GM12878 (cell line): ENCODE data around the gene TLR5. TPM values are rescaled to one million over a fixed set of nuclear protein-coding genes. Genes with fewer than 3 reads are reported as not detected.

ENCODE experiments used
- ATAC-seq: fragments of 200-7000 bp; cut with Tn5 transposase; 3 replicates; pipeline ENCODE4 v1.9.1; 2020; ENCODE audit warnings: mild to moderate bottlenecking, moderate library complexity
- BruUV-seq: library from RNA; stranded (reverse); fragments of 400-500 nt; replicated peaks from 2 replicates; lab custom pipeline; 2021; lab: Mats Ljungman, UMichigan
- CTCF ChIA-PET: fragments of 300-600 bp; sonication (Branson Sonifier 250); formaldehyde crosslinking; extraction: SDS; loops from one replicate; lab custom pipeline; 2021; ENCODE audit warnings: inconsistent platforms; lab: Yijun Ruan, JAX
- POLR2A ChIA-PET: fragments of 350-600 bp; formaldehyde crosslinking; extraction: SDS; loops from one replicate; lab custom pipeline; 2021; ENCODE audit warnings: inconsistent platforms; lab: Charles Lee
- RAD21 ChIA-PET: fragments of 300-600 bp; sonication (Branson Sonifier 250); formaldehyde crosslinking; loops from one replicate; lab custom pipeline; 2023; ENCODE audit warnings: antibody characterized with exemption; ENCODE audit not compliant: unreplicated experiment; lab: Charles Lee
- SMC1A ChIA-PET: fragments of 300-600 bp; sonication (Branson Sonifier 250); formaldehyde crosslinking; loops from one replicate; lab custom pipeline; 2023; ENCODE audit not compliant: unreplicated experiment, uncharacterized antibody; lab: Charles Lee
- DNase-seq: peaks from one replicate; pipeline ENCODE4 v3.0.0-alpha.2; 2011; ENCODE audit warnings: low read depth, low spot score
- FAIRE-seq: peaks from 3 replicates; lab custom pipeline; 2011; peaks lifted over from hg19 to GRCh38; lab: Jason Lieb, UNC
- H2AFZ ChIP-seq: 2 replicates; pipeline ENCODE4 v1.6.0; 2011; ENCODE audit warnings: low read depth, low read length, control low read depth; ENCODE audit not compliant: control insufficient read depth
- H3K27ac ChIP-seq: 2 replicates; pipeline ENCODE4 v1.5.1; 2011; ENCODE audit warnings: control low read depth; ENCODE audit not compliant: control insufficient read depth, insufficient read depth
- H3K27me3 ChIP-seq, 2 experiments: replicated peaks in 1 of 2; 2 replicates each; pipeline versions ENCODE4 v1.6.0 to v1.6.1; 2011; ENCODE audit warnings: low read length in 1 of 2; ENCODE audit not compliant: control insufficient read depth in 2 of 2, insufficient read depth in 2 of 2
- H3K36me3 ChIP-seq, 2 experiments: 2 replicates each; pipeline ENCODE4 v1.5.1; 2011; ENCODE audit warnings: low read length in 1 of 2; ENCODE audit not compliant: control insufficient read depth in 2 of 2, insufficient read depth in 2 of 2
- H3K4me1 ChIP-seq: 2 replicates; pipeline ENCODE4 v1.6.1; 2011; ENCODE audit warnings: mild to moderate bottlenecking, low read length, moderate library complexity, mixed read lengths; ENCODE audit not compliant: control insufficient read depth, insufficient read depth
- H3K4me2 ChIP-seq: 2 replicates; pipeline ENCODE4 v1.6.0; 2011; ENCODE audit warnings: control low read depth; ENCODE audit not compliant: control insufficient read depth, insufficient read depth
- H3K4me3 ChIP-seq: fragments of 200-600 bp; sonication (generic); 2 replicates; pipeline ENCODE4 v1.5.1; 2016
- H3K79me2 ChIP-seq: 2 replicates; pipeline ENCODE4 v1.6.0; 2011; ENCODE audit warnings: low read length; ENCODE audit not compliant: control insufficient read depth, insufficient read depth
- H3K9ac ChIP-seq: 2 replicates; pipeline ENCODE4 v1.8.0; 2011; ENCODE audit warnings: low read length, control low read depth, mixed read lengths; ENCODE audit not compliant: control insufficient read depth, insufficient read depth
- H3K9me3 ChIP-seq: replicated peaks from 3 replicates; pipeline ENCODE4 v1.5.1; 2011; ENCODE audit warnings: mild to moderate bottlenecking, low read length; ENCODE audit not compliant: control insufficient read depth, insufficient read depth
- H4K20me1 ChIP-seq: 2 replicates; pipeline ENCODE4 v1.6.0; 2011; ENCODE audit not compliant: control insufficient read depth, insufficient read depth
- ATF7 ChIP-seq: fragments of 450-650 bp; IDR thresholded peaks from 2 replicates; pipeline ENCODE4 v1.6.1; 2016; ENCODE audit warnings: low read depth, mild to moderate bottlenecking
- BCL3 ChIP-seq: IDR thresholded peaks from 2 replicates; pipeline ENCODE4 v1.6.1; 2011; ENCODE audit warnings: borderline replicate concordance, low read depth, mild to moderate bottlenecking, moderate library complexity, low read length; ENCODE audit not compliant: insufficient read depth, poor library complexity, severe bottlenecking
- GATAD2B ChIP-seq: fragments of 450-650 bp; conservative IDR thresholded peaks from 2 replicates; pipeline ENCODE4 v1.6.1; 2017; ENCODE audit warnings: low read depth, mild to moderate bottlenecking, moderate library complexity
- RB1 ChIP-seq: fragments of 450-650 bp; formaldehyde crosslinking; IDR thresholded peaks from 2 replicates; pipeline ENCODE4 v1.6.1; 2017; ENCODE audit warnings: mild to moderate bottlenecking, borderline replicate concordance
- RELB ChIP-seq: fragments of 450-650 bp; IDR thresholded peaks from 2 replicates; pipeline ENCODE4 v1.6.1; 2017; ENCODE audit warnings: low read depth, mild to moderate bottlenecking, moderate library complexity
- STAT1 ChIP-seq: fragments of 450-650 bp; conservative IDR thresholded peaks from 2 replicates; pipeline ENCODE4 v1.6.1; 2014; ENCODE audit warnings: antibody characterized with exemption, mild to moderate bottlenecking
- WGBS: methylation state at CpG from one replicate; pipeline ENCODE4 v1.1.6; 2016; ENCODE audit warnings: low lambda C conversion rate; ENCODE audit not compliant: insufficient replicate concordance, insufficient coverage; ENCODE audit errors: missing lambda C conversion rate; 5-methylcytosine and 5-hydroxymethylcytosine counted together
- in situ Hi-C: fragments of 300-500 bp; cut with MboI; formaldehyde crosslinking; loops from 9 replicates; pipeline ENCODE4 v1.14.3; 2018; ENCODE audit warnings: mixed read lengths
- intact Hi-C: fragments of 100-400 bp; cut with micrococcal nuclease; formaldehyde crosslinking; loops from one replicate; pipeline ENCODE4 v1.14.2; 2022; ENCODE audit not compliant: unreplicated experiment
- polyA plus RNA-seq, 11 experiments: library from polyadenylated mRNA; depleted of rRNA in 4 of 11; unstranded in 6 of 11; stranded (reverse) in 5 of 11; fragments of >200 nt; fragmentation: Nextera tagmentation in 4 of 11; fragmentation: Illumina TruSeq in 1 of 11; extraction: Ambion mirVana in 4 of 11; extraction: Trizol in 1 of 11; gene quantifications; 1 replicate in 1 of 11; 2 replicates in 10 of 11; pipeline versions ENCODE4 v1.2.1 to v1.2.3, GENCODE V29; 2011 to 2016; ENCODE audit warnings: inconsistent platforms in 2 of 11, missing spikeins in 2 of 11, low read depth in 1 of 11
- total RNA-seq, 4 experiments: library from RNA; depleted of rRNA in 3 of 4; stranded (reverse); fragments of >200 nt in 3 of 4; fragmentation: Illumina TruSeq in 1 of 4; extraction: Trizol in 1 of 4; gene quantifications; 2 replicates each; pipeline versions ENCODE4 v1.2.1 to v1.2.3, GENCODE V29; 2013 to 2021

The TLR5 gene
- total and polyA plus RNA-seq, 10 of the 15 experiments (the other 5 are each of a cell fraction or from before 2014, with no cell fraction given) = 0.34 to 5.3 (median 0.79) TPM

GRCh38 chr1:223082914-223083313 is 60.1 kb downstream of the TLR5 start:
- POLR2A ChIA-PET = no interaction called here

GRCh38 chr1:223081181-223081994 is 61.7 kb downstream of the TLR5 start:
- peak overlapping the region; percentile 85 for H2AFZ ChIP-seq
- POLR2A ChIA-PET = no interaction called here
- no peak overlapping the region for H3K9ac ChIP-seq
- H3K27ac ChIP-seq = no peak overlapping the region
- H3K79me2 ChIP-seq = no peaks in the 10 kb centered on the region
- intact Hi-C loops (loop anchor here (1.0 to 5.0 kb wide), 6 partner anchors 161 to 616 kb away; no protein-coding TSS in a partner anchor), in situ Hi-C loops (loop anchor here (10.0 kb wide), 2 partner anchors 347 to 427 kb away; partner anchors contain the start of gene FAM177B)
- WGBS = 3% methylated on average over 31 of the region's 33 CpGs
- peak overlapping the region; percentile 70 for H3K4me2 ChIP-seq
- H3K4me3 ChIP-seq = peak overlapping the region; percentile 16; the same call in 1 of the 2 replicates
- RAD21 ChIA-PET = interaction anchor here (0.7 to 1.6 kb wide), 4 partner anchors 8 to 447 kb away, joined by 3 to 6 read pairs (median 4); no protein-coding TSS in a partner anchor
- FAIRE-seq (peak; percentile 41), ATAC-seq (peak; percentile 99), DNase-seq (peak; percentile 11)
- no peaks in the 10 kb centered on the region for H3K4me1 ChIP-seq
- H3K27me3 ChIP-seq = no peaks in the 10 kb centered on the region; a peak in 1 of 4 replicates
- no peaks in the 10 kb centered on the region for H3K9me3 ChIP-seq
- SMC1A ChIA-PET = interaction anchor here (0.6 to 2.9 kb wide), 12 partner anchors 9 to 447 kb away, joined by 3 to 11 read pairs (median 3); partner anchors contain the start of gene FAM177B
- BruUV-seq = no TSS peak
- no peaks in the 10 kb centered on the region for H3K36me3 ChIP-seq
- CTCF ChIA-PET = interaction anchor here (0.6 to 2.3 kb wide), 16 partner anchors 9 to 894 kb away, joined by 3 to 13 read pairs (median 4); no protein-coding TSS in a partner anchor
- H4K20me1 ChIP-seq = no peaks in the 10 kb centered on the region
- TF ChIP-seq BCL3 (no peak), ATF7 (no peak), RB1 (peak; percentile 79; the same call in 1 of the 2 replicates), RELB (peak; percentile 28; the same call in 1 of the 2 replicates)

More at GRCh38 chr1:223082914-223083313, 60.1 kb downstream of the TLR5 start:
- Histone ChIP-seq H3K9me3 (no peaks in the 10 kb centered on the region), H3K79me2 (no peaks in the 10 kb centered on the region), H2AFZ (no peak overlapping the region)
- RAD21 ChIA-PET = no interaction called here
- BruUV-seq = no TSS peak
- in situ Hi-C loops = loop anchor here (10.0 kb wide), 2 partner anchors 348 to 428 kb away; partner anchors contain the start of gene FAM177B
- ATAC-seq = no peak
- TF ChIP-seq GATAD2B (no peak), STAT1 (no peak)
- TF ChIP-seq, all 136 proteins: peak for 0
- intact Hi-C loops = loop anchor here (5.0 kb wide), 3 partner anchors 159 to 451 kb away; no protein-coding TSS in a partner anchor
- Histone ChIP-seq H3K4me2 (no peak overlapping the region), H3K27me3 (no peaks in the 10 kb centered on the region), H3K4me3 (no peak overlapping the region), H3K36me3 (no peaks in the 10 kb centered on the region), H3K27ac (no peak overlapping the region), H4K20me1 (no peaks in the 10 kb centered on the region), H3K9ac (no peak overlapping the region), H3K4me1 (no peaks in the 10 kb centered on the region)
- SMC1A ChIA-PET = interaction anchor here (1.5 to 2.9 kb wide), 2 partner anchors 99 to 344 kb away, joined by 3 to 11 read pairs; no protein-coding TSS in a partner anchor
- CTCF ChIA-PET = interaction anchor here (2.2 to 2.3 kb wide), 2 partner anchors 289 to 344 kb away, joined by 8 to 13 read pairs; no protein-coding TSS in a partner anchor
- 40% methylated on average over 8 of the region's 8 CpGs for WGBS
- DNase-seq (no peak), FAIRE-seq (no peak)
